Stomach (tissue), 4 donors: ENCODE results near the gene SUSD6.

ENCODE experiments used
- CTCF ChIP-seq, 7 experiments: fragments of 450-650 bp in 4 of 7; fragments of 200-600 bp in 3 of 7; sonication (generic) in 3 of 7; IDR thresholded peaks; one replicate each; pipeline ENCODE4 v1.5.1; 2016 to 2019; ENCODE audit warnings: antibody characterized with exemption in 7 of 7, control low read depth in 2 of 7, mild to moderate bottlenecking in 1 of 7
- EP300 ChIP-seq: sonication (generic); formaldehyde crosslinking; IDR thresholded peaks from one replicate; pipeline ENCODE4 v1.6.1; 2017; ENCODE audit warnings: antibody characterized with exemption
- POLR2A ChIP-seq, 4 donors: fragments of 450-650 bp; IDR thresholded peaks; one replicate each; pipeline ENCODE4 v1.6.1; 2016; ENCODE audit warnings: antibody characterized with exemption in 4 of 4, control low read depth in 2 of 4, mild to moderate bottlenecking in 1 of 4, moderate library complexity in 1 of 4
- POLR2AphosphoS5 ChIP-seq, 3 donors: sonication (generic); formaldehyde crosslinking; IDR thresholded peaks; one replicate each; pipeline ENCODE4 v1.6.1; 2016; ENCODE audit warnings: antibody characterized with exemption in 3 of 3

DNA sequence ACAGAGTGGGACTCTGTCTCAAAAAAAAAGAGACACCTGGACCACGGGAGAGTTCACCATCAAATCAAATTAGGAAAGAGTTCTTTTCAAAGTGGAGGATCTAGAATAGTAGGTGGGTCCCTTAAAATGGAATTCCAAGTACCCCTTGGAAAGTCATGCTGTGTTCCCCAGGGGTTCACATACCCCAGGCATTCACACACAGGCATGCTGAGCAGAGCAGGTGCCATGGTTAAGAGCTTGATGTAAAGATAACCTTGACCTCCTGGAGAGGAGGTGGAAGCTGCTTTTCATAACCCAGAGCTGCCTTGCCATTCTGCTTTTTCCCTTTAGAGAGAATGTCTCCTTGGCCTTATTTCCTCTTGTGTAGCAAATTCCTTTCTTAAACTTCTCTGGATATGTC, 141.4 kb downstream of the SUSD6 start:
- no peak for TF ChIP-seq CTCF (IDR thresholded peaks at IDR 0.05)
- no peak for TF ChIP-seq POLR2A (IDR thresholded peaks at IDR 0.05)
- no peak for TF ChIP-seq POLR2AphosphoS5 (IDR thresholded peaks at IDR 0.05)
- no peak for TF ChIP-seq EP300
